Activated effector memory CD4-positive, alpha-beta T cell treated with Interleukin-2 at 50 U/mL for 16 hours (primary cell): ENCODE data around the gene MGP.

Experiments
- DNase-seq: peaks from one replicate; pipeline ENCODE4 v3.0.0-alpha.2; 2020

MGP gene

GRCh38 chr12:14854586-14855183, 31.0 kb downstream of the MGP start:
- DNase-seq, result no peak

GRCh38 chr12:14853961-14854360, 31.7 kb downstream of the MGP start:
- no peak for DNase-seq

GRCh38 chr12:14852880-14853279, 32.8 kb downstream of the MGP start:
- DNase-seq, result no peak

GRCh38 chr12:14850929-14851663, 34.6 kb downstream of the MGP start:
- DNase-seq, result no peak

GRCh38 chr12:14849661-14850060, 36.0 kb downstream of the MGP start:
- no peak for DNase-seq

- no peak for DNase-seq
Observed at GRCh38 chr12:14846876-14847580, 38.6 kb downstream of the MGP start.

- no peak for DNase-seq
Observed at GRCh38 chr12:14846042-14846587, 39.5 kb downstream of the MGP start.

- DNase-seq, result no peak
Observed at GRCh38 chr12:14845350-14845750, 40.3 kb downstream of the MGP start.

- no peak for DNase-seq
Observed at GRCh38 chr12:14844401-14844800, 41.3 kb downstream of the MGP start.

GRCh38 chr12:14843425-14843887, 42.2 kb downstream of the MGP start, which contains the start of gene ART4:
ART4 (minus strand) TSS chr12:14843526; CDS start chr12:14843113, 413 bp downstream.
- no peak for DNase-seq

- no peak for DNase-seq
Observed at GRCh38 chr12:14842315-14842714, 43.3 kb downstream of the MGP start.

- no peak for DNase-seq
Observed at GRCh38 chr12:14841761-14842160, 43.9 kb downstream of the MGP start.

- no peak for DNase-seq
Observed at GRCh38 chr12:14840616-14841015, 45.0 kb downstream of the MGP start.

GRCh38 chr12:14839262-14839661, 46.4 kb downstream of the MGP start:
- no peak for DNase-seq

- no peak for DNase-seq
Observed at GRCh38 chr12:14836336-14837210, 49.1 kb downstream of the MGP start.

GRCh38 chr12:14834509-14834908, 51.1 kb downstream of the MGP start:
- no peak for DNase-seq

GRCh38 chr12:14833952-14834351, 51.7 kb downstream of the MGP start:
- DNase-seq, result no peak

- no peak for DNase-seq
Observed at GRCh38 chr12:14833336-14833735, 52.3 kb downstream of the MGP start.
